GM23248 (cell line): ENCODE measurements around the gene GRIP1. TPM values are rescaled to one million over a fixed set of nuclear protein-coding genes. Genes with fewer than 3 reads are reported as not detected.
A peak's percentile ranks its signal among the peaks of the same experiment; 100 is the strongest.

Source experiments
- DNase-seq: peaks from one replicate; pipeline ENCODE4 v3.0.0-alpha.2; 2015
- H2AFZ ChIP-seq: fragments of 200-600 bp; sonication (generic); 2 replicates; pipeline ENCODE4 v1.6.1; 2016; ENCODE audit warnings: antibody characterized with exemption
- H3F3A ChIP-seq: fragments of 200-600 bp; sonication (generic); 2 replicates; pipeline ENCODE4 v1.6.1; 2016; ENCODE audit warnings: mild to moderate bottlenecking, antibody characterized with exemption, mixed run types; ENCODE audit not compliant: insufficient read depth
- H3K27ac ChIP-seq: fragments of 200-600 bp; sonication (generic); 2 replicates; pipeline ENCODE4 v1.5.1; 2016; ENCODE audit warnings: mild to moderate bottlenecking
- H3K27me3 ChIP-seq: fragments of 200-600 bp; sonication (generic); replicated peaks from 2 replicates; pipeline ENCODE4 v1.6.1; 2016; ENCODE audit warnings: mild to moderate bottlenecking; ENCODE audit not compliant: insufficient read depth
- H3K36me3 ChIP-seq: fragments of 200-600 bp; sonication (generic); 2 replicates; pipeline ENCODE4 v1.6.1; 2016; ENCODE audit warnings: low read depth, mild to moderate bottlenecking
- H3K4me1 ChIP-seq: fragments of 200-600 bp; sonication (generic); 2 replicates; pipeline ENCODE4 v1.6.1; 2016; ENCODE audit warnings: mild to moderate bottlenecking; ENCODE audit not compliant: insufficient read depth
- H3K4me2 ChIP-seq: fragments of 200-600 bp; sonication (generic); one replicate; pipeline ENCODE4 v1.6.1; 2016; ENCODE audit warnings: mild to moderate bottlenecking; ENCODE audit not compliant: unreplicated experiment
- H3K4me3 ChIP-seq: fragments of 200-600 bp; sonication (generic); 2 replicates; pipeline ENCODE4 v1.5.1; 2016; ENCODE audit warnings: mild to moderate bottlenecking
- H3K79me2 ChIP-seq: fragments of 200-600 bp; sonication (generic); 2 replicates; pipeline ENCODE4 v1.6.1; 2016; ENCODE audit warnings: mild to moderate bottlenecking; ENCODE audit not compliant: insufficient read depth
- H3K9ac ChIP-seq: fragments of 200-600 bp; sonication (generic); 2 replicates; pipeline ENCODE4 v1.6.1; 2016; ENCODE audit warnings: mild to moderate bottlenecking
- H3K9me2 ChIP-seq: fragments of 200-600 bp; sonication (generic); 2 replicates; pipeline ENCODE4 v1.6.1; 2016; ENCODE audit warnings: mixed run types, mild to moderate bottlenecking, moderate library complexity; ENCODE audit not compliant: insufficient read depth
- H3K9me3 ChIP-seq: fragments of 200-600 bp; sonication (generic); one replicate; pipeline ENCODE4 v1.6.1; 2017; ENCODE audit warnings: low read depth
- H4K20me1 ChIP-seq: fragments of 200-600 bp; sonication (generic); 2 replicates; pipeline ENCODE4 v1.6.0; 2016; ENCODE audit not compliant: insufficient read depth
- EZH2 ChIP-seq: fragments of 200-600 bp; sonication (generic); IDR thresholded peaks from 2 replicates; pipeline ENCODE4 v1.6.1; 2018; ENCODE audit warnings: antibody characterized with exemption, mild to moderate bottlenecking; ENCODE audit not compliant: insufficient read depth, poor library complexity, severe bottlenecking
- EZH2phosphoT487 ChIP-seq: fragments of 200-600 bp; sonication (generic); IDR thresholded peaks from 2 replicates; pipeline ENCODE4 v1.6.1; 2018; ENCODE audit warnings: antibody characterized with exemption, moderate library complexity, mild to moderate bottlenecking, low read depth; ENCODE audit not compliant: insufficient read depth
- WGBS, 2 experiments: methylation state at CpG; one replicate each; pipeline ENCODE4 v1.1.6; 2015 to 2017; ENCODE audit warnings: low lambda C conversion rate in 2 of 2, low coverage in 1 of 2; ENCODE audit errors: missing lambda C conversion rate in 2 of 2; 5-methylcytosine and 5-hydroxymethylcytosine counted together
- in situ Hi-C: fragments of 300-500 bp; cut with MboI; formaldehyde crosslinking; loops from 2 replicates; pipeline ENCODE4 v1.15.0; 2020
- polyA plus RNA-seq: library from polyadenylated mRNA; unstranded; fragments of >200 nt; fragmentation: Nextera tagmentation; extraction: Ambion mirVana; gene quantifications from 2 replicates; pipeline ENCODE4 v1.2.1, GENCODE V29; 2016
- total RNA-seq: library from RNA; depleted of rRNA; stranded (reverse); fragments of >200 nt; shearing (Covaris generic); gene quantifications from 2 replicates; pipeline ENCODE4 v1.2.3, GENCODE V29; 2014

The GRIP1 gene
- total and polyA plus RNA-seq, 2 experiments from 2014 or later = not detected

- no peaks in the 10 kb centered on the region for H3K9me3 ChIP-seq
- H3K9ac ChIP-seq = no peak overlapping the region
- in situ Hi-C loops = no loop called here
- TF ChIP-seq EZH2phosphoT487 (no peak), EZH2 (no peak)
- H3K27ac ChIP-seq = no peak overlapping the region
- H3K9me2 ChIP-seq = no peaks in the 10 kb centered on the region
- DNase-seq = no peak
- WGBS, 2 experiments = 39 to 59% methylated on average over 1 of the region's 1 CpG
- H4K20me1 ChIP-seq = no peaks in the 10 kb centered on the region
- no peaks in the 10 kb centered on the region for H3K4me1 ChIP-seq
- no peaks in the 10 kb centered on the region for H3F3A ChIP-seq
- H3K4me3 ChIP-seq = no peak overlapping the region
- H2AFZ ChIP-seq = no peak overlapping the region
- no peaks in the 10 kb centered on the region for H3K36me3 ChIP-seq
- H3K27me3 ChIP-seq = peaks cover 33% of the 10 kb centered on the region
- H3K4me2 ChIP-seq = no peak overlapping the region
- H3K79me2 ChIP-seq = no peaks in the 10 kb centered on the region
Observed at GRCh38 chr12:66692170-66692569, 13.3 kb upstream of the GRIP1 start.

- H3K4me1 ChIP-seq = no peaks in the 10 kb centered on the region
- no peak overlapping the region for H3K27ac ChIP-seq
- no peak overlapping the region for H3K4me3 ChIP-seq
- no peaks in the 10 kb centered on the region for H3K9me3 ChIP-seq
- H3K4me2 ChIP-seq = no peak overlapping the region
- no peak for TF ChIP-seq EZH2phosphoT487
- no peak for TF ChIP-seq EZH2
- DNase-seq = peak; percentile 31
- no peaks in the 10 kb centered on the region for H3K79me2 ChIP-seq
- H3K36me3 ChIP-seq = no peaks in the 10 kb centered on the region
- peaks cover 36% of the 10 kb centered on the region for H3K27me3 ChIP-seq
- H4K20me1 ChIP-seq = no peaks in the 10 kb centered on the region
- no peak overlapping the region for H3K9ac ChIP-seq
- H2AFZ ChIP-seq = no peak overlapping the region
- in situ Hi-C loops = no loop called here
- H3F3A ChIP-seq = no peaks in the 10 kb centered on the region
- no peaks in the 10 kb centered on the region for H3K9me2 ChIP-seq
- 36 to 47% methylated on average over 8 of the region's 8 CpGs for WGBS, 2 experiments
Observed at GRCh38 chr12:66688846-66689439, 10.1 kb upstream of the GRIP1 start.

- in situ Hi-C loops = no loop called here
- Histone ChIP-seq H2AFZ (no peak overlapping the region), H3K4me3 (no peak overlapping the region), H4K20me1 (no peaks in the 10 kb centered on the region), H3K36me3 (no peaks in the 10 kb centered on the region), H3F3A (no peaks in the 10 kb centered on the region), H3K9me3 (no peaks in the 10 kb centered on the region), H3K27ac (no peak overlapping the region), H3K27me3 (peaks cover 45% of the 10 kb centered on the region), H3K79me2 (no peaks in the 10 kb centered on the region), H3K9ac (no peak overlapping the region), H3K4me1 (no peaks in the 10 kb centered on the region), H3K4me2 (no peak overlapping the region), H3K9me2 (no peaks in the 10 kb centered on the region)
- WGBS, 2 experiments = 46 to 50% methylated on average over 6 of the region's 6 CpGs
- TF ChIP-seq EZH2phosphoT487 = no peak
- DNase-seq = no peak
Observed at GRCh38 chr12:66684222-66684621, 5.3 kb upstream of the GRIP1 start.

- no peak overlapping the region for H3K9ac ChIP-seq
- no peaks in the 10 kb centered on the region for H4K20me1 ChIP-seq
- TF ChIP-seq EZH2 (no peak), EZH2phosphoT487 (no peak)
- H3K4me3 ChIP-seq = no peak overlapping the region
- no peaks in the 10 kb centered on the region for H3K9me3 ChIP-seq
- no peaks in the 10 kb centered on the region for H3F3A ChIP-seq
- H3K4me1 ChIP-seq = no peaks in the 10 kb centered on the region
- no peaks in the 10 kb centered on the region for H3K79me2 ChIP-seq
- no peaks in the 10 kb centered on the region for H3K36me3 ChIP-seq
- 26 to 30% methylated on average over 3 of the region's 3 CpGs for WGBS, 2 experiments
- no peak overlapping the region for H2AFZ ChIP-seq
- H3K27ac ChIP-seq = no peak overlapping the region
- in situ Hi-C loops = no loop called here
- H3K9me2 ChIP-seq = no peaks in the 10 kb centered on the region
- peaks cover 45% of the 10 kb centered on the region for H3K27me3 ChIP-seq
- H3K4me2 ChIP-seq = no peak overlapping the region
- no peak for DNase-seq
Observed at GRCh38 chr12:66683822-66684221, 4.9 kb upstream of the GRIP1 start.

DNA sequence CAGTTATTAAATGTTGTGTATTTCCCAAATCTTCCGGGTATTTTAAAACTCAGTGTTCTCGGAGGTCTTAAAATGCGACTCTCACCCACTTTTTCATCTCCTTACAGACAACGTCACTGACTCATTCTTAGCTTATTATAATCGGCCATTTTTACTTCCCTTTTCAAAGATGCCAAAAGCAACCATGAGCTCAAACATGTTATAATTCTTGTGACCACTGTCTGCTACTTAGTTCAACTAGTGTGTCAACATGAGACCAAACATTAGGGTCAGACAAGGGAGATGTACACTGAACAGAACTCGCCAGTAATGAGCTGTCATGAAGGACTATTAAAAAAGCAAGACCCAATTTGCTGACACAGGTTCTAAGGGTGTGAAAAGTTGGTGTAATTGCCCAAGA is 4.2 kb upstream of the GRIP1 start:
- Histone ChIP-seq H2AFZ (no peak overlapping the region), H3K79me2 (no peaks in the 10 kb centered on the region), H3F3A (no peaks in the 10 kb centered on the region), H3K4me2 (no peak overlapping the region), H3K4me3 (no peak overlapping the region), H3K4me1 (no peaks in the 10 kb centered on the region), H3K27me3 (peaks cover 46% of the 10 kb centered on the region), H3K27ac (no peak overlapping the region), H3K9me2 (no peaks in the 10 kb centered on the region), H3K36me3 (no peaks in the 10 kb centered on the region), H3K9ac (no peak overlapping the region), H4K20me1 (no peaks in the 10 kb centered on the region), H3K9me3 (no peaks in the 10 kb centered on the region)
- 46 to 49% methylated on average over 6 of the region's 6 CpGs for WGBS, 2 experiments
- TF ChIP-seq EZH2phosphoT487 (no peak), EZH2 (no peak)
- in situ Hi-C loops = no loop called here
- DNase-seq = no peak
